HG02763 (cell line): ENCODE measurements around the gene BRI3.

Source experiments
- ATAC-seq: cut with Tn5 transposase; IDR thresholded peaks from one replicate; pipeline ENCODE4 v1.9.1; 2021; ENCODE audit warnings: mild to moderate bottlenecking, moderate library complexity; ENCODE audit not compliant: unreplicated experiment

The BRI3 gene

DNA sequence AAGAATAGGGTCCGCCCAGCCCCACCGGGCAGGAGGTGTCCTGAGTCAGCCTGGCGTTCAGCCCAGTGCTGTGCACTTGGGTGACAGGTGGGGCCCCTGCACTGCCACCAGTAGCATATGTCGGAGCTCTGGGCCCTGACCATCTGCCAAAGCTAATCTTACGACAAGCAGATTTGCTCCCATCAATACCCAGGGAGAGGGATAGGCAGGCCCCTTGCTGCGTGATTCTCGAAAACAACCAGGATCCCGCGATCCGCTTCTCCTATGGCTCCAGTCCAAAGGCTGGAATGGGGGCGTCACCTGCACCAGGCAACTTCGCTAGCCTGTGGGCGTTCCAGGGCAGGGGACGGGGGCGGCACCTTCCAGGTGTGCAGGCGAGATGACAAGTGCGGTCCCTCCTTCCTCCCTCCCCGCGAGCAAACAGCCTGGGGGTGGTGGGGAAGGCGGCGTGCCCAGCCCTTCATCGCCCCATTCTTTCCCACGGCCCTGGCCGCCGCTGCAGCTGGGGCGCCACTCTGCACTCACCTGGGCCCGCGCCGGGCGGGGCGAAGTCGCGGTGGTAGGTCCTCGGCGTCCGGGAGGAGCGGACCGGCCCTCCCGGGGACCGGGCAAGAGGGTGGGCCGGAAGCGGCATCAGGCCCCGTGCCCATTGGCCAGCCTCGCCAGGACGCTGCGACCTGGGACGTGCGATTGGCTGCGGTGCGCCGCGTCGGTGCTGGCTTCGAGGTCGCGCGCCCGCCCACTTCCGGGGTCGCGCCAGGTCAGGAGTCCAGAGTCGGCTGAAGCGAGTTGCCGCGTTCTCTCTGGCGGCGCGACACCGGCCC lies 29.7 kb upstream of the BRI3 start, which contains the start of gene TECPR1:
TECPR1 (minus strand) TSS at position 632 of the 824 bp plus-strand sequence. CDS start 6,086 bp downstream, outside the sequence.
- peak; percentile 98 for ATAC-seq

GRCh38 chr7:98252425-98253054 lies 28.9 kb upstream of the BRI3 start:
- peak; percentile 23 for ATAC-seq

DNA sequence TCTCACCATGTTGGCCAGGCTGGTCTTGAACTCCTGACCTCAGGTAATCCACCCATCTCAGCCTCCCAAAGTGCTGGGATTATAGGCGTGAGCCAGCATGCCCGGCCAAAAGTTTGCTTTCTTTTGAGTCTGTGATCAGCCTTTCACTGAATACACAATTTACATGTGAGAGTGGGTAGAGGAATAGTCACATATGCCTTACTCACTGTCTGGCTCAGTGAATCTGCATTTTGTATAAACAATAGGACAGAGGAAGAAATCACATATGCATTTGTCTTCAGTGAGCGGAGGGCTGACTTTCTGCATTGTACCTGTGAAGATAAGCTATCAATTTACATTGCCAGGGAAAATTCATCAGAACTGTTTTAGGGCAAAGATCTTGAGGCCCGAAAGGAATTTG lies 27.0 kb upstream of the BRI3 start:
- no peak for ATAC-seq

DNA sequence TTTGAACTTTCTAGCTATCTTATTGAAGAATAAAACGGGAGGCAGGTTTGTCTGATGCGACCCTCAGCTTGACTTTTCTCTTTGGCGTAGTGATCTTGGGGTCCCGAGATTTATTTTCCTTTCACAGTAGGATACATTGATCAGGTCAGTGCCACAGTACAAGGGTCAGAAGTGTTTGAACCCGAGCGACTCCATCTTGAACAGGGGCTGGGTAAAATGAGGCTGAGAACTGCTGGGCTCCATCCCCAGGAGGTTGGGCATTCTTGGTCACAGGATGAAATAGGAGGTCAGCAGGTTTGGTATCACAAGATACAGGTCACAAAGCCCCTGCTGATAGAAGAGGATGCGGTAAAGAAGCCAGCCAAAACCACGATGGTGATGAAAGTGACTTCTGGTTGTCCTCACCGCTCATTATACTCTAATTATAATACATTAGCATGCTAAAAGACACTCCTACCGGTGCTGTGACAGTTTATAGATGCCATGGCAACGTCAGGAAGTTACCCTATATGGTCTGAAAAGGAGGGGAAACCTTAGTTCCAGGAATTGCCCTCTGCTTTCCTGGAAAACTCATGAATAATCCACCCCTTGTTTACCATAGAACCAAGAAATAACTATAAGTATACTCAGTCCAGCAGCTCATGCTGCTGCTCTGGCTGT lies 26.4 kb upstream of the BRI3 start:
- ATAC-seq = no peak

- ATAC-seq = no peak
These were observed 25.1 kb upstream of the BRI3 start for GRCh38 chr7:98256431-98256830.

DNA sequence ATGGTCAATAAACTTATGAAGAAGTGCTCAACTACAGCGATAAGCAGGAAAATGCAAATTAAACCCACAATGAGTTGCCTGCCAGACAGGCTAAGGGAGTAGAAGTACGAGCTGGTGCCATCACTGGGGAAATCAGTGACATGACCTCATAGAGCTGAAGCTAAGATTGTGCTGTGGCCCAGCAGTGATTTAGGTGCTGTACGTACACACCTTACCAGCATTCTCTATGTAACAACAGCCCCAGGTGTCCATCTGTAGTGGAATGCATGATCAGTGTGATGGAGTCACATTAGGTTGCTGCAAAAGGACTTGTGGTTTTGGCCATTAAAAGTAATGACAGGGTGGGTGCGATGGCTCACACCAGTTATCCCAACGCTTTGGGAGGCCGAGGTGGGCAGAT lies 23.8 kb upstream of the BRI3 start:
- no peak for ATAC-seq

- ATAC-seq = no peak
These were observed 15.6 kb upstream of the BRI3 start for GRCh38 chr7:98265841-98266271.

- ATAC-seq = no peak
These were observed 14.6 kb upstream of the BRI3 start for GRCh38 chr7:98266840-98267239.

GRCh38 chr7:98267303-98267702 lies 14.2 kb upstream of the BRI3 start:
- no peak for ATAC-seq

DNA sequence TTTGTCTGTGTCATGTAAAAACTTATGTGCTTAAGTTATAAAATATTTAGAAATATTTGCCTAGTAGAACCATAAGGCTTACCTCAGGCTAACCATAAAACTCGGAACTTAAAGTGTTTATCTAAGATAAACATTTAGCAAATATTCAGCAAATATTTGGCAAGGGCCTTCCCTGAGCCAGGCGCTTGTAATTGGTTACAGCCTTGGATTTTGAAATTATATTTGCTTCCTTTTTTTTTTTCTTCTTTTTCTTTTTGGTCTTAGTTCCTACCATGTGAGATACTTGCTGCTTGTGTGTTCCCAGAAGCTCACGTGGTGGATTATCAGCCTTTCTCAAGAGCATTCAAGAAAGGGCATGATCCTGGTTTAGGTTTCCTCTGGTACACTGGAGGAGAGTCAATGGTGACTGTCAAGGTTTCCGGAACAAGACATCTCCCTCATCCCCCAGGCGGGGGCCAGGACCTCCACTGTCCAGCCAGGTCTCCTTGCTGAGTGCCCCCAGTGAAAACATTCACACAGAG lies 5.2 kb upstream of the BRI3 start:
- ATAC-seq = no peak

DNA sequence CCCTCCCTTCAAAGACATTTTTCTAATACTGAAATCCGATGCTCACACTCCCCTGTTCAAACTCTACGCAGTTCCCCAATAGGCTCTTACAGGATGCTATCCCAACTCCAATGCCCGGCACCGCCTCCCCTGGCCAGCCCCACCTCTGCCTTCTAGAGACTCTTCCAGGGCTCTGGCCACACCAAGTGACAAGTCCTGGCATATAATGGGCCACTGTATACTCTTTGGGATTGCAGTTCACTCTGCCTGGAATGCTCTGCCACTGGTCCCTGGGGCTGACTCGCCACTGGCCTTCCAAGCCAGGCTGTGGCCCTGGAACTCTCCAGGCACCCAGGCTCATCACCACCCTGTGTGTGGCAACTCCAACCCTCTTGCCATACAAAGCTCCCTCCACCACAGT lies 3.1 kb upstream of the BRI3 start:
- no peak for ATAC-seq

DNA sequence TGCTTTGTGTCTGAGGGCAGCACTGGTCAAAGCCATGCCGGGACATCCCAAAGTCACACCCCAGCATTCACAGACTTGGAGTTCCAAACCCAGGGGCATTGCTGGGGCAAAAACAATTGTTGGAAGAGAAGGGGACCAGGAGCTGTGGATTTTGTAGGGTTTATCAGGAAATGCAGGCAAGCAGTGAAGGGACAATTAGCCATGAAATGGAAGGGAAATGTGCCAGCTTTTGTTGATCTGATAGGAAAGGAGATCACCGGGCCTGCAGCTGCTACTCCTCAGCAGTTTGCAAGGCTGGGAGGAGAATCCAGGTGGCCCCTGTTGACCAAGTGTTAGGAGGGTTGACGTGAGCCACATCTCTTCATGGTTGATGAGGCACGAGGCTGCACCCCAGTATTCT lies 2.5 kb upstream of the BRI3 start:
- no peak for ATAC-seq

DNA sequence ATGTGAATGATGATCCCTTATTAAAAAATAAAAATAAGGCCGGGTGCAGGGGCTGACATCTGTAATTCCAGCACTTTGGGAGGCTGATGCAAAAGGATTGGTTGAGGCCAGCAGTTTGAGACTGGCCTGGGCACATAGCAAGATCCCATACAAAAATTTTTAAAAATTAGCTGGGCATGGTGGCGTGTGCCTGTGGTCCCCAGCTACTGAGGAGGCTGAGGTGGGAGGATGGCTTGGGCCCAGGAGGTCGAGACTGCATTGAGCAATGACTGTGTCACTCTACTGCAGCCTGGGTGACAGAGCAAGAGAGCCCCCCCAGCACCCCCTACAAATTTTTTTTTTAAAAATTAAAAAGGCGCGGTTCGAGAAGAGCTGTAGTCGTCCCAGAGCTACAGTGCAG lies 1.2 kb upstream of the BRI3 start:
- ATAC-seq = no peak

DNA sequence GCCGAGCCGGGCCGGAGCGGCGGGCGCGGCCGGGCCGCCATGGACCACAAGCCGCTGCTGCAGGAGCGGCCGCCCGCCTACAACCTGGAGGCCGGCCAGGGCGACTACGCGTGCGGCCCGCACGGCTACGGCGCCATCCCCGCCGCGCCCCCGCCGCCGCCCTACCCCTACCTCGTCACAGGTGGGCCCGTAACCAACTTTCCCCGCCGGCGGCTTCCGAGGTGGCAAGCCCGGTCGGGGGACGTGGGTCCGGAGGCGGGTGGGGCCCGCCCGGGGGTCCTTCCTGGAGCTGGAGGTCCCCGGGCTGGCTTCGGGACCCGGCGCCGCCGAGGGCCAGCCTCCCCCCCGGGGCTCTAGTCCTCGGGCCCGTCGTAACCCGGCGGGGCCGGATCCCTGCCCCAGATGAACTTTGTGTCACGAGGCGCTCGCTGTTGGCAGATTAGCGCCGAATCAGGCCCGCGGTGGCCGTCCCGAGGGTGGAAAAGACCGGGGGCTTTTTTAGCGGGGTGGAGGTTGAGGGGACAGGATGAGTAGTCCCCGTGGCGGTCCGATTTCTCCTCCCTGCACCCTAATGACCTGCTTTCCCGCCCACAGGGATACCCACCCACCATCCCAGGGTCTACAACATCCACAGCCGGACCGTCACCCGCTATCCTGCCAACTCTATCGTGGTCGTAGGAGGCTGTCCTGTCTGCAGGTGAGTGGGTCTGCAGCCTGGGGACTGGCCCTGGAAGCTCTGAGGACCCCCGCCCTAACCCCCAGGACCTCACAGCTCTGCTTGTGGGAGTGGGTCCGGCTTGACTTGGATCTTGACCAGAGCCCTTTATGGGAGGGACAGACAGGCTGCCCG lies 496 bp downstream of the BRI3 start:
- ATAC-seq = peak; percentile 26

- no peak for ATAC-seq
These were observed 1.2 kb downstream of the BRI3 start for GRCh38 chr7:98282703-98283102.

- no peak for ATAC-seq
These were observed 1.8 kb downstream of the BRI3 start for GRCh38 chr7:98283127-98283886.

DNA sequence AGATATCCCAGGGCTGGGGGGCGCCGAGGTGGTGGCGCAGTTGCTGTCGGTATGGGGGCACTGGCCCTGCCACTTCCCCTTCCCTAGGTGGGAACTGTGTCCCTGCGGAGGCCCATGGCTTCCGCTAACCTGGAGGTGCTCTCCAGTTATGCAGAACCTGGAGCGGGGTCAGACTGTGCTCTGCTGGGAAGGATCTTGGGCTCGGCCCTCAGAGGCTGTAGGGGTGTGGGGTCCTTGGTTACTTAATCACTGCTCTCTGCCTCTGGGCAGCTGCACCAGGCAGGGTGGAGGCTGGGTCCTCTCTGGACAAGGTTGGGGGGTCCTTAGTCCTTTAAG lies 2.4 kb downstream of the BRI3 start:
- no peak for ATAC-seq

- no peak for ATAC-seq
These were observed 3.0 kb downstream of the BRI3 start for GRCh38 chr7:98284335-98285036.
